ENCODE data around the gene PIBF1.

GRCh38 chr13:72884101-72884500 is 102.2 kb downstream of the PIBF1 start:
- TF ChIP-seq, protein P1, sequence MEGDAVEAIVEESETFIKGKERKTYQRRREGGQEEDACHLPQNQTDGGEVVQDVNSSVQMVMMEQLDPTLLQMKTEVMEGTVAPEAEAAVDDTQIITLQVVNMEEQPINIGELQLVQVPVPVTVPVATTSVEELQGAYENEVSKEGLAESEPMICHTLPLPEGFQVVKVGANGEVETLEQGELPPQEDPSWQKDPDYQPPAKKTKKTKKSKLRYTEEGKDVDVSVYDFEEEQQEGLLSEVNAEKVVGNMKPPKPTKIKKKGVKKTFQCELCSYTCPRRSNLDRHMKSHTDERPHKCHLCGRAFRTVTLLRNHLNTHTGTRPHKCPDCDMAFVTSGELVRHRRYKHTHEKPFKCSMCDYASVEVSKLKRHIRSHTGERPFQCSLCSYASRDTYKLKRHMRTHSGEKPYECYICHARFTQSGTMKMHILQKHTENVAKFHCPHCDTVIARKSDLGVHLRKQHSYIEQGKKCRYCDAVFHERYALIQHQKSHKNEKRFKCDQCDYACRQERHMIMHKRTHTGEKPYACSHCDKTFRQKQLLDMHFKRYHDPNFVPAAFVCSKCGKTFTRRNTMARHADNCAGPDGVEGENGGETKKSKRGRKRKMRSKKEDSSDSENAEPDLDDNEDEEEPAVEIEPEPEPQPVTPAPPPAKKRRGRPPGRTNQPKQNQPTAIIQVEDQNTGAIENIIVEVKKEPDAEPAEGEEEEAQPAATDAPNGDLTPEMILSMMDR (conservative IDR thresholded peaks at IDR 0.05; ENCODE audit: low read depth, low read length) = no peak
- no peak for TF ChIP-seq EZH2 (IDR thresholded peaks at IDR 0.05; ENCODE audit: borderline replicate concordance, low read depth, low read length, poor library complexity, severe bottlenecking)

All from A673 (cell line).